ENCODE results near the gene ATP13A2.

Gene ATP13A2

DNA sequence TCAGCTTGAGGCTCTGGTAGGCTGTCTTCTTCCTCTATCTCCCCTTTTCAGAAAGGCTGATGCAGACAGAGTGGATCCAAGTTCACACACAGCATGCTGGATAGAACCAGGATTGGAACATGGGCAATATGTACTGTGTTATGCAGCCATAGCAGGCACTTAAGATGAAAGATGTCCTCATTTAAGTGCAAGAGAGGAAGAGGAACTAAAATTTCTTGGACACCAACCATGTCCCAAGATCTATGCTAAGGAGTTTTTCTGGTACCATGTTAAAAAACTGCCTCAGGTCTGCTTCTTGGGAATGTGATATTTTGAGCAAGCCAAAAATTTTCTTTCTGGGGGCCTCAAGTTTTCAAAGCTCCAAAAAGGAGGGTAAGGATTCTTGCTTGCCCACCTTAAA is 40.9 kb upstream of the ATP13A2 start:
- Histone ChIP-seq H3K4me3 (ENCODE audit: low read depth in 1 of 2, low read length in 2 of 2) (peak overlapping the region; percentile 88 to 99), H3K9me3 (ENCODE audit: control insufficient read depth in 1 of 2, low read length in 2 of 2) (no peaks in the 10 kb centered on the region), H3K36me3 (ENCODE audit: control insufficient read depth in 1 of 2, insufficient read depth in 2 of 2, low read length in 2 of 2) (peaks cover 10% of the 10 kb centered on the region in 2 donors), H3K9ac (ENCODE audit: low read depth in 1 of 2, low read length in 2 of 2) (peak overlapping the region; percentile 93 to 99), H3K27me3 (ENCODE audit: control insufficient read depth in 1 of 2, insufficient read depth in 2 of 2, low read length in 2 of 2) (no peaks in the 10 kb centered on the region), H3K27ac (ENCODE audit: low read depth, low read length) (no peak overlapping the region), H3K4me1 (ENCODE audit: control insufficient read depth in 1 of 2, insufficient read depth in 2 of 2, low read length in 2 of 2) (peaks cover 17 to 22% of the 10 kb centered on the region in 2 donors)

- Histone ChIP-seq H3K9me3 (ENCODE audit: control insufficient read depth in 1 of 2, low read length in 2 of 2) (no peaks in the 10 kb centered on the region), H3K9ac (ENCODE audit: low read depth in 1 of 2, low read length in 2 of 2) (peak overlapping the region in 1 of 2 donors; percentile 93), H3K36me3 (ENCODE audit: control insufficient read depth in 1 of 2, insufficient read depth in 2 of 2, low read length in 2 of 2) (peaks cover 10% of the 10 kb centered on the region in 2 donors), H3K27me3 (ENCODE audit: control insufficient read depth in 1 of 2, insufficient read depth in 2 of 2, low read length in 2 of 2) (no peaks in the 10 kb centered on the region), H3K4me3 (ENCODE audit: low read depth in 1 of 2, low read length in 2 of 2) (peak overlapping the region; percentile 88 to 99), H3K27ac (ENCODE audit: low read depth, low read length) (no peak overlapping the region), H3K4me1 (ENCODE audit: control insufficient read depth in 1 of 2, insufficient read depth in 2 of 2, low read length in 2 of 2) (peaks cover 17 to 22% of the 10 kb centered on the region in 2 donors)
Measured at GRCh38 chr1:17052038-17052437, 40.3 kb upstream of the ATP13A2 start.

- Histone ChIP-seq H3K4me1 (ENCODE audit: control insufficient read depth in 1 of 2, insufficient read depth in 2 of 2, low read length in 2 of 2) (peaks cover 19 to 21% of the 10 kb centered on the region in 2 donors), H3K4me3 (ENCODE audit: low read depth in 1 of 2, low read length in 2 of 2) (no peak overlapping the region), H3K9me3 (ENCODE audit: control insufficient read depth in 1 of 2, low read length in 2 of 2) (no peaks in the 10 kb centered on the region), H3K27ac (ENCODE audit: low read depth, low read length) (no peak overlapping the region), H3K27me3 (ENCODE audit: control insufficient read depth in 1 of 2, insufficient read depth in 2 of 2, low read length in 2 of 2) (no peaks in the 10 kb centered on the region), H3K36me3 (ENCODE audit: control insufficient read depth in 1 of 2, insufficient read depth in 2 of 2, low read length in 2 of 2) (peaks cover 17 to 27% of the 10 kb centered on the region in 2 donors), H3K9ac (ENCODE audit: low read depth in 1 of 2, low read length in 2 of 2) (no peak overlapping the region)
Measured at GRCh38 chr1:17047924-17048323, 36.2 kb upstream of the ATP13A2 start.

- Histone ChIP-seq H3K9ac (ENCODE audit: low read depth in 1 of 2, low read length in 2 of 2) (no peak overlapping the region), H3K27me3 (ENCODE audit: control insufficient read depth in 1 of 2, insufficient read depth in 2 of 2, low read length in 2 of 2) (no peaks in the 10 kb centered on the region), H3K9me3 (ENCODE audit: control insufficient read depth in 1 of 2, low read length in 2 of 2) (no peaks in the 10 kb centered on the region), H3K27ac (ENCODE audit: low read depth, low read length) (no peak overlapping the region), H3K4me3 (ENCODE audit: low read depth in 1 of 2, low read length in 2 of 2) (no peak overlapping the region), H3K36me3 (ENCODE audit: control insufficient read depth in 1 of 2, insufficient read depth in 2 of 2, low read length in 2 of 2) (peaks cover 17 to 40% of the 10 kb centered on the region in 2 donors), H3K4me1 (ENCODE audit: control insufficient read depth in 1 of 2, insufficient read depth in 2 of 2, low read length in 2 of 2) (peaks cover 6 to 10% of the 10 kb centered on the region in 2 donors)
Measured at GRCh38 chr1:17046334-17046657, 34.6 kb upstream of the ATP13A2 start.

DNA sequence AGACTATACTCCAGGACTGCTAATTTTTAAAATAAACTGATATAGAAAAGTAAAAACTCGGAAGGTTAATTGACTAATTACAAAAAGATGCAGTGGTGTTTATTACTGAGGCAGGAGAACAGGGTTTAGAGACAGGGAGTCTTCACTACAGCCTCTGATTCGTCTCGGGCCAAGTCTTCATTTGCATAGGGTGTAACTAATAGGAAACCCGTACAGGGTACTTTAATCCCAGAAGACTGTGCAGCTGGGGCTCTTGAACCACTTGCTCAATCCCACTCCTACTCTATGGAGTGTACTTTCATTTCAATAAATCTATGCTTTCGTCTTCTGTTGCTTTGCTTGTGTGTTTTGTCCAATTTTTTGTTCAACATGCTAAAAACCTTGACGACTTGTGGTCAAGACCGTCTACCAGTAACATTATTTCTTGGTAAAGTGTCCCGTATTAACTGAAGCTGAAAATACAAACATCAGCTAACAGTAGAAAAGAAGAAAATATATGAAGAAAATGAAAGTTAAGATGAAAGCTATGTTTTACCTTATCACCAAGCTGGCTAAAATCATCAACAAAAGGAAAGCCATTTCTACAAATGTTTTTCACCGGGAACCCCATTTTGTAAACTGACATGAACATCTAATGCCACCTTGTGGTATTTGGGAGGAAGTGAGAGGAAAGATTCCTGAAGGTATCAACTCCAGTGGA is 34.1 kb upstream of the ATP13A2 start:
- Histone ChIP-seq H3K4me1 (ENCODE audit: control insufficient read depth in 1 of 2, insufficient read depth in 2 of 2, low read length in 2 of 2) (peaks cover 4 to 5% of the 10 kb centered on the region in 2 donors), H3K27me3 (ENCODE audit: control insufficient read depth in 1 of 2, insufficient read depth in 2 of 2, low read length in 2 of 2) (no peaks in the 10 kb centered on the region), H3K9ac (ENCODE audit: low read depth in 1 of 2, low read length in 2 of 2) (no peak overlapping the region), H3K27ac (ENCODE audit: low read depth, low read length) (no peak overlapping the region), H3K4me3 (ENCODE audit: low read depth in 1 of 2, low read length in 2 of 2) (peak overlapping the region; percentile 12 to 21), H3K36me3 (ENCODE audit: control insufficient read depth in 1 of 2, insufficient read depth in 2 of 2, low read length in 2 of 2) (peaks cover 16 to 43% of the 10 kb centered on the region in 2 donors), H3K9me3 (ENCODE audit: control insufficient read depth in 1 of 2, low read length in 2 of 2) (no peaks in the 10 kb centered on the region)

GRCh38 chr1:17045150-17045549 is 33.4 kb upstream of the ATP13A2 start:
- no peak overlapping the region for H3K9ac ChIP-seq (ENCODE audit: low read depth in 1 of 2, low read length in 2 of 2)
- H3K27ac ChIP-seq (ENCODE audit: low read depth, low read length): no peak overlapping the region
- peaks cover 4 to 5% of the 10 kb centered on the region in 2 donors for H3K4me1 ChIP-seq (ENCODE audit: control insufficient read depth in 1 of 2, insufficient read depth in 2 of 2, low read length in 2 of 2)
- no peak overlapping the region for H3K4me3 ChIP-seq (ENCODE audit: low read depth in 1 of 2, low read length in 2 of 2)
- H3K36me3 ChIP-seq (ENCODE audit: control insufficient read depth in 1 of 2, insufficient read depth in 2 of 2, low read length in 2 of 2): peaks cover 11 to 45% of the 10 kb centered on the region in 2 donors
- H3K9me3 ChIP-seq (ENCODE audit: control insufficient read depth in 1 of 2, low read length in 2 of 2): no peaks in the 10 kb centered on the region
- no peaks in the 10 kb centered on the region for H3K27me3 ChIP-seq (ENCODE audit: control insufficient read depth in 1 of 2, insufficient read depth in 2 of 2, low read length in 2 of 2)

DNA sequence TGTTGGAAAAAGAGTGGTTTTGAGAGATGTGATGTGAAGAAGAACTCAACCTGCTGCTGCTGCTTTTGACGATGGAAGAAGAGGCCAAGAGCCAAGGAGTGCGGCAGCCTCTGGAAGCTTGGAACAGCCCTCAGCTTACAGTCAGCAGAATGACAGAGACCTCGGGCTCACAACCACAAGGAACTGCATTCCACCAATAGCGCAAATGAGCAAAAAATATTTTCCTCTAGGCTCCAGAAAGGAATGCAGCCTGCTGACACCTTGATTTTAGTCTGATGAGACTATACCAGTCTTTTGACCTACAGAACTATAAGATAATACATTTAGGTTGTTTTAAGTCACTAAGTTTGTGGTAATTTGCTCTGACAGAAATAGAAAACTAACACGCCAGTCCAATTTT is 31.9 kb upstream of the ATP13A2 start:
- Histone ChIP-seq H3K36me3 (ENCODE audit: control insufficient read depth in 1 of 2, insufficient read depth in 2 of 2, low read length in 2 of 2) (peaks cover 6 to 50% of the 10 kb centered on the region in 2 donors), H3K27me3 (ENCODE audit: control insufficient read depth in 1 of 2, insufficient read depth in 2 of 2, low read length in 2 of 2) (no peaks in the 10 kb centered on the region), H3K9me3 (ENCODE audit: control insufficient read depth in 1 of 2, low read length in 2 of 2) (no peaks in the 10 kb centered on the region), H3K4me1 (ENCODE audit: control insufficient read depth in 1 of 2, insufficient read depth in 2 of 2, low read length in 2 of 2) (peaks cover 4 to 5% of the 10 kb centered on the region in 2 donors), H3K27ac (ENCODE audit: low read depth, low read length) (no peak overlapping the region), H3K4me3 (ENCODE audit: low read depth in 1 of 2, low read length in 2 of 2) (no peak overlapping the region), H3K9ac (ENCODE audit: low read depth in 1 of 2, low read length in 2 of 2) (no peak overlapping the region)

DNA sequence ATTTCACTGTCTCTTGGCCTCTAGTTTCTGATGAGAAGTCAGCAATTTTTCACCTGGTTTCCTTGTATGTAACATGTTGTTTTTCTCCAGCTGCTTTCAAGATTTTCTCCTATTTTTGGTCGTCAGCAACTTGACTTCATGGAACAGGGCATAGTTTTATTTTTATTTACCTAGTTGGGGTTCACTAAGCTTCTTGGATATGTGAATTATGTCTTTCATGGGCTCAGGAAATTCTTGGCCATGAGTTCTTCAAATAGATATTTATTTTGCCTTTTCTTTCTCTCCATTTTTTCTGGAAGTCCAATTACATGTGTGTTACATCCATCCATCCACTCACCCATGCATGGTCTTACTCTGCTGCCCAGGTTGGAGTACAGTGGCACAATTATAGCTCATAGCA is 28.4 kb upstream of the ATP13A2 start:
- Histone ChIP-seq H3K9me3 (ENCODE audit: control insufficient read depth in 1 of 2, low read length in 2 of 2) (no peaks in the 10 kb centered on the region), H3K36me3 (ENCODE audit: control insufficient read depth in 1 of 2, insufficient read depth in 2 of 2, low read length in 2 of 2) (peaks cover 14 to 60% of the 10 kb centered on the region in 2 donors), H3K27me3 (ENCODE audit: control insufficient read depth in 1 of 2, insufficient read depth in 2 of 2, low read length in 2 of 2) (no peaks in the 10 kb centered on the region), H3K27ac (ENCODE audit: low read depth, low read length) (no peak overlapping the region), H3K9ac (ENCODE audit: low read depth in 1 of 2, low read length in 2 of 2) (no peak overlapping the region), H3K4me3 (ENCODE audit: low read depth in 1 of 2, low read length in 2 of 2) (no peak overlapping the region), H3K4me1 (ENCODE audit: control insufficient read depth in 1 of 2, insufficient read depth in 2 of 2, low read length in 2 of 2) (no peaks in the 10 kb centered on the region)

DNA sequence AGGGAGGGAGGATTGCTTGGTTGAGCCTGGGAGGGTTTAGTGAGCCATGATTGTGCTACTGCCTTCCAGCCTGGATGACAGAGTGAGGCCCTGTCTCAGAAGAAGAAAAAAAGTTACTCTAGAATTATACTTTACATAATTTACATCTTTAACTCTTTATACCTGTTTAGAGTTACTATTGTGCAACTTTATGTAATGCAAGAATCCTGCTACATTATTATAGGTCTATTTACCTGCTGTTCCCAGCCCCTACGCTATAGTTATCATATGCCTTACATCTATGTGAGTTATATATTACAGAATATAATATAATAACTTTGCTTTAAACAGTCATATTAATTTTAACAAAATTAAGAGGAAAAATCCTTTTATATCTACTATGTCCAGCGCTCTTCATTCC is 27.8 kb upstream of the ATP13A2 start:
- Histone ChIP-seq H3K4me3 (ENCODE audit: low read depth in 1 of 2, low read length in 2 of 2) (no peak overlapping the region), H3K9me3 (ENCODE audit: control insufficient read depth in 1 of 2, low read length in 2 of 2) (no peaks in the 10 kb centered on the region), H3K4me1 (ENCODE audit: control insufficient read depth in 1 of 2, insufficient read depth in 2 of 2, low read length in 2 of 2) (no peaks in the 10 kb centered on the region), H3K27ac (ENCODE audit: low read depth, low read length) (no peak overlapping the region), H3K36me3 (ENCODE audit: control insufficient read depth in 1 of 2, insufficient read depth in 2 of 2, low read length in 2 of 2) (peaks cover 14 to 58% of the 10 kb centered on the region in 2 donors), H3K27me3 (ENCODE audit: control insufficient read depth in 1 of 2, insufficient read depth in 2 of 2, low read length in 2 of 2) (no peaks in the 10 kb centered on the region), H3K9ac (ENCODE audit: low read depth in 1 of 2, low read length in 2 of 2) (no peak overlapping the region)

GRCh38 chr1:17033481-17033880 is 21.8 kb upstream of the ATP13A2 start:
- Histone ChIP-seq H3K27me3 (ENCODE audit: control insufficient read depth in 1 of 2, insufficient read depth in 2 of 2, low read length in 2 of 2) (no peaks in the 10 kb centered on the region), H3K9me3 (ENCODE audit: control insufficient read depth in 1 of 2, low read length in 2 of 2) (no peaks in the 10 kb centered on the region), H3K36me3 (ENCODE audit: control insufficient read depth in 1 of 2, insufficient read depth in 2 of 2, low read length in 2 of 2) (peaks cover 23 to 51% of the 10 kb centered on the region in 2 donors), H3K4me1 (ENCODE audit: control insufficient read depth in 1 of 2, insufficient read depth in 2 of 2, low read length in 2 of 2) (no peaks in the 10 kb centered on the region), H3K27ac (ENCODE audit: low read depth, low read length) (no peak overlapping the region), H3K9ac (ENCODE audit: low read depth in 1 of 2, low read length in 2 of 2) (no peak overlapping the region), H3K4me3 (ENCODE audit: low read depth in 1 of 2, low read length in 2 of 2) (no peak overlapping the region)
